GM21381 (cell line): Measurements from ENCODE around the gene DRD4.

Experiments used
- ATAC-seq: cut with Tn5 transposase; IDR thresholded peaks from one replicate; pipeline ENCODE4 v1.9.1; 2021; ENCODE audit warnings: mild to moderate bottlenecking, moderate library complexity; ENCODE audit not compliant: unreplicated experiment

DRD4 gene

GRCh38 chr11:609341-609811 lies 27.7 kb upstream of the DRD4 start:
- ATAC-seq: no peak

- no peak for ATAC-seq
Observed at GRCh38 chr11:610146-610801, 26.8 kb upstream of the DRD4 start.

DNA sequence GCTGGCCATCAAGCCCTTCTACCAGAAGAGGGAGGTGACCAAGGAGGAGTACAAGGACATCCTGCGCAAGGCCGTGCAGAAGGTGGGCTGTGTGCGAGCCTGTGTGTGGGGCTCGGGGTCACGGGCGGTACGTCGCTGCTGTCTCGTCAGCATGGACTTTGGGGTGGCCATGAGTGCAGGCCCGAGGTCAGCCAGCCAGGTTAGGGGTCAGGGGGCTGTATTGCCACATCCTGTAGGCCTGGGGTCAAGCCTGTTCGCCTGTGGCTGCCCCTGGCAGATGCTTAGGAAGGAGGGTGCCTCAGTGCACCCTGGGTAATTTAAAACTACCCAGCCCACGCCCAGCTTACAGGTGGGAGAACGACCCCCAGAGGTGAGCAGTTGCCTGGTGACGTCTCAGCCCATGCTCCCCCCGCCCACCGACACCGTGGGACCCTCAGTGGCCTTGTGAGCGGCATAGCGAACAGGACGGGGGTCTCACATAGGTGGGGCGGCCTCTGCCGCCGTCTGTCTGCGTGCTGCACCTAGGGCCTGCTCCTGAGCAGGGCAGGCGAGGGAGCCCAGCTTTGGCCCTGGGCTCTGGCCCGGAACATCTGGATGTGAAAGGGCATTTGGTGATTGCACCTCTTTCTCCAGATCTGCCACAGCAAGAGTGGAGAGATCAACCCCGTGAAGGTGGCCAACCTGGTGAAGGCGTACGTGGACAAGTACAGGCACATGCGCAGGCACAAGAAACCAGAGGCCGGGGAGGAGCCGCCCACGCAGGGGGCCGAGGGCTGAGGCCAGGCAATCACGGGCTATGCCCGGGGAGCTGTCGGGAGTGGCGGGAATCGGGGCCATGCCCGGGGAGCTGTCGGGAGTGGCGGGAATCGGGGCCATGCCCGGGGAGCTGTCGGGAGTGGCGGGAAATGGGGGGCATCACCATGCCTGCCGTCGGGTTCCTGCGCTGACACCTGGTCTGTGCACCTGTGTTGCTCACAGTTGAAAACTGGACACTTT lies 25.8 kb upstream of the DRD4 start:
- ATAC-seq: no peak

GRCh38 chr11:612201-612960 lies 24.7 kb upstream of the DRD4 start:
- ATAC-seq: no peak

GRCh38 chr11:612961-613300 lies 24.1 kb upstream of the DRD4 start:
- ATAC-seq: no peak

- no peak for ATAC-seq
Observed at GRCh38 chr11:613369-613968, 23.6 kb upstream of the DRD4 start.

GRCh38 chr11:614021-614622 lies 22.9 kb upstream of the DRD4 start:
- ATAC-seq: no peak

- ATAC-seq: no peak
Observed at GRCh38 chr11:614623-615503, 22.2 kb upstream of the DRD4 start.

DNA sequence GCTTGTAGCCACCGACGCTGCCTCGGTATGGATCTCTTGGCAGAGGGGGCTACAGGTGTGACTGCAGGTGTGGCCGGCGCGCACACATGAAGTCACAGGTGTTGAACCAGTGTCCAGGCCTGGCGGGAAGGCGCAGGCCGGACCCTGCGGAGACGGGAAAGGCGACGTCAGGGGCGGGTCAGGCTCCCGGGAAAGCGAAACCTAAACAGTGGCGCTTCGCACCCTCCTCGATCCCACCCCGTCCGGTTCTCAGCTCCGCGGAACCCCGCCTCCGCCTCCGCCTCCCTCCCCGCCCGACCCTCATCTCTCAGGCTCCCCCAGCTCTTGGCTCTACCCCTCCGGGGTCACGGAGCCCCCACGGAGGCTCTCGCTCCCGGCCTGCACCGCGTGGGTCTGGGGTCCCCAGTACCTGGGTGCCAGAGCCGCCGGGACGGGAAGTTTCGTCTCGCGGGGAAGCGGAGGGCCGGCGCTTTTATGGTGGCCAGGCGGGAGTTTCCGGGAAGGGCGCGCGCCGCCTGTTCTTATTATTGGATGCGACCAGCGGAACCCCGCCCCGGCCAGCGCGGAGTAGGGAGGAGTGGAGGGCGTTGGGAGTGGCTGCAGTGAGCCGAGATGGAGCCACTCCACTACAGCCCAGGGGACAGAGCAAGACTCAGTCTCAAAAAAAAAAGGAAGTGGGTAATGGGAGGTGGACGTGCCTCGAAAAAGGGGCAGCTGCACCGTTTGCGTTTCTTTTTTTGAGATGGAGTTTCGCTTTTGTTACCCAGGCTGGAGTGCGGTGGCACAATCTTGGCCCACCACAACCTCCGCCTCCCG lies 21.4 kb upstream of the DRD4 start, which contains the start of gene IRF7:
IRF7 (minus strand) TSS at position 447 of the 816 bp plus-strand sequence. CDS start 586 bp downstream, outside the sequence.
- peak; percentile 74 for ATAC-seq

GRCh38 chr11:616320-617198 lies 20.5 kb upstream of the DRD4 start:
- no peak for ATAC-seq

- ATAC-seq: no peak
Observed at GRCh38 chr11:617199-617911, 19.7 kb upstream of the DRD4 start.

- no peak for ATAC-seq
Observed at GRCh38 chr11:617912-618682, 19.0 kb upstream of the DRD4 start.

GRCh38 chr11:618856-619627 lies 18.0 kb upstream of the DRD4 start:
- no peak for ATAC-seq

DNA sequence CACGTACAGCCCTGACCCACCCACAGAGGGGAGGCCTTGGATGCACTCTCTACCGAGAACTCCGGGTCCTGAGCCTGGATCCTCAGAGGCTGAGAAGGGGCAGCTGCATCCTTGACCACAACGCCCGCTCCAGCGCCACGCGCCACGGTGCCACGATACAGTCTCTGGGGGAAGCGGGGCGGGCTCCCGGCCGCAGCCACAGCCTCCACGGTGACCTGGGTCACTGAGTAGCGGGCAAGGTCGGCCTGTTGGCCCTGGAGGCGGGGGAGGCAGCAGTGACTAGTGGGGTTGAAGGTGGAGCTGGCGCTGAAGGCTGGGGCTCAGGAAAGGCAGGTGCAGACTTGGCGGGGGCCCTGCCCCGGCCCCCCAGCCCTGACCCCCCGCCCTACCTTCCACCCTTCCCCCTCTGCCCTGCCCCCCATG lies 17.4 kb upstream of the DRD4 start:
- ATAC-seq: no peak

DNA sequence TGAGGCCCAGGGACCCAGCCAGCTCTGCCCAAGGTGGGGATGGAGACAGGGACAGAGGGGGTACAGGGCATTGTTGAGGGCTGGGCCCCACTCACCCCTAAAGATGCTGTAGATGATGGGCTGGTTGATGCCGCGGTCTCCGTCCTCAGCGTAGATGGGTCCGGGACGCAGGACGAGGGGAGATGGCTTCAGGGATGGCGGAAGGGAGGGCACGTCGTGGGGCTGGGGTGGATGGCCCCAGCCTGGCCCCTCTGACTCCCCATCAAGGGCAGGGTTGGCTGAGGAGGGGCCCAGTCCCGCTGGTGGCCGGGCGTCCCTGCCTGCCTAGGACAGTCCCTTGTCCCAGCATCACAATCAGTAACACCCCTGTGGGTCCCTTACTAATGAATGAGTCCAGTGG lies 16.9 kb upstream of the DRD4 start:
- ATAC-seq: no peak
